Liver (tissue), 9 donors: ENCODE data around the gene HOXD8. TPM values are rescaled to one million over a fixed set of nuclear protein-coding genes. Genes with fewer than 3 reads are reported as not detected.

ENCODE experiments used
- DNase-seq: peaks from one replicate; pipeline ENCODE4 v3.0.0-alpha.2; 2017; ENCODE audit warnings: low spot score
- H3K27ac ChIP-seq, 2 donors: one replicate each; pipeline ENCODE4 v1.7.0; 2013; ENCODE audit warnings: inconsistent platforms in 2 of 2, low read length in 2 of 2, control low read depth in 1 of 2, low read depth in 1 of 2, mild to moderate bottlenecking in 1 of 2
- H3K27me3 ChIP-seq, 4 donors: one replicate each; pipeline versions ENCODE4 v1.6.1 to v1.7.0; 2013; ENCODE audit warnings: low read length in 3 of 4, inconsistent platforms in 1 of 4, mild to moderate bottlenecking in 1 of 4, moderate library complexity in 1 of 4; ENCODE audit not compliant: control insufficient read depth in 4 of 4, insufficient read depth in 4 of 4
- H3K36me3 ChIP-seq, 4 donors: one replicate each; pipeline versions ENCODE4 v1.6.1 to v1.7.0; 2013; ENCODE audit warnings: low read length in 3 of 4, mild to moderate bottlenecking in 3 of 4, low read depth in 1 of 4, moderate library complexity in 1 of 4; ENCODE audit not compliant: control insufficient read depth in 4 of 4, insufficient read depth in 3 of 4
- H3K4me1 ChIP-seq, 4 donors: one replicate each; pipeline versions ENCODE4 v1.6.1 to v1.7.0; 2013; ENCODE audit warnings: low read length in 3 of 4, mild to moderate bottlenecking in 3 of 4, moderate library complexity in 1 of 4; ENCODE audit not compliant: control insufficient read depth in 4 of 4, insufficient read depth in 4 of 4
- H3K4me3 ChIP-seq, 3 donors: one replicate each; pipeline versions ENCODE4 v1.6.1 to v1.7.0; 2013; ENCODE audit warnings: low read length in 3 of 3, control low read depth in 1 of 3, low read depth in 1 of 3, mild to moderate bottlenecking in 1 of 3
- H3K9ac ChIP-seq, 2 donors: one replicate each; pipeline ENCODE4 v1.7.0; 2013; ENCODE audit warnings: low read length in 2 of 2, mild to moderate bottlenecking in 2 of 2, moderate library complexity in 2 of 2, control low read depth in 1 of 2, low read depth in 1 of 2
- H3K9me3 ChIP-seq, 4 donors: one replicate each; pipeline versions ENCODE4 v1.6.1 to v1.7.0; 2013; ENCODE audit warnings: low read length in 3 of 4; ENCODE audit not compliant: control insufficient read depth in 4 of 4
- EGR1 ChIP-seq, 2 donors: IDR thresholded peaks; 2 replicates each; pipeline ENCODE4 v1.6.1; 2016 to 2018; ENCODE audit warnings: antibody characterized with exemption in 2 of 2, low read depth in 2 of 2
- FOXA1 ChIP-seq: IDR thresholded peaks from 2 replicates; pipeline ENCODE4 v1.6.1; 2016; ENCODE audit warnings: antibody characterized with exemption
- FOXA2 ChIP-seq: IDR thresholded peaks from 2 replicates; pipeline ENCODE4 v1.6.1; 2016; ENCODE audit warnings: antibody characterized with exemption
- GABPA ChIP-seq, 2 donors: IDR thresholded peaks in 1 of 2; conservative IDR thresholded peaks in 1 of 2; 2 replicates each; pipeline ENCODE4 v1.6.1; 2016; ENCODE audit warnings: antibody characterized with exemption in 2 of 2, mild to moderate bottlenecking in 1 of 2, moderate library complexity in 1 of 2
- HNF4A ChIP-seq, 2 donors: conservative IDR thresholded peaks; 2 replicates each; pipeline ENCODE4 v1.6.1; 2016; ENCODE audit warnings: antibody characterized with exemption in 2 of 2, mild to moderate bottlenecking in 2 of 2
- JUND ChIP-seq, 2 donors: IDR thresholded peaks; 2 replicates each; pipeline ENCODE4 v1.6.1; 2016; ENCODE audit warnings: antibody characterized with exemption in 2 of 2
- NR2F2 ChIP-seq: IDR thresholded peaks from 2 replicates; pipeline ENCODE4 v1.6.1; 2016; ENCODE audit warnings: antibody characterized with exemption
- RAD21 ChIP-seq, 2 donors: IDR thresholded peaks; 2 replicates each; pipeline ENCODE4 v1.6.1; 2016; ENCODE audit warnings: antibody characterized with exemption in 2 of 2, mild to moderate bottlenecking in 2 of 2
- RXRA ChIP-seq, 2 donors: IDR thresholded peaks; 2 replicates each; pipeline ENCODE4 v1.6.1; 2017 to 2018; ENCODE audit warnings: antibody characterized with exemption in 2 of 2, mild to moderate bottlenecking in 1 of 2
- SP1 ChIP-seq: IDR thresholded peaks from 2 replicates; pipeline ENCODE4 v1.6.1; 2018; ENCODE audit warnings: antibody characterized with exemption, mild to moderate bottlenecking
- TAF1 ChIP-seq: conservative IDR thresholded peaks from 2 replicates; pipeline ENCODE4 v1.6.1; 2016; ENCODE audit warnings: antibody characterized with exemption, mild to moderate bottlenecking
- YY1 ChIP-seq: IDR thresholded peaks from 2 replicates; pipeline ENCODE4 v1.6.1; 2016; ENCODE audit warnings: antibody characterized with exemption, mild to moderate bottlenecking
- WGBS: extraction: QIAGEN DNeasy Blood & Tissue Kit; methylation state at CpG from one replicate; pipeline ENCODE4 v1.1.7; 2013; 5-methylcytosine and 5-hydroxymethylcytosine counted together
- polyA plus RNA-seq, 2 donors: library from polyadenylated mRNA; stranded (reverse) in 1 of 2; unstranded in 1 of 2; fragments of 200-250 nt in 1 of 2; fragments of >200 nt in 1 of 2; fragmentation: Nextera tagmentation in 1 of 2; extraction: Ambion mirVana in 1 of 2; gene quantifications; one replicate each; pipeline versions ENCODE4 v1.2.1 to v1.2.3, GENCODE V29; 2013 to 2015
- total RNA-seq, 2 donors: library from RNA; depleted of rRNA; stranded (reverse); fragments of >200 nt; gene quantifications; one replicate each; pipeline ENCODE4 v1.2.3, GENCODE V29; 2014
- TF ChIP-seq, protein P1 (sequence below): IDR thresholded peaks from 2 replicates; pipeline ENCODE4 v1.6.1; 2016; ENCODE audit warnings: antibody characterized with exemption
- TF ChIP-seq, protein P2 (sequence below): IDR thresholded peaks from 2 replicates; pipeline ENCODE4 v1.6.1; 2016; ENCODE audit warnings: antibody characterized with exemption, mild to moderate bottlenecking
- TF ChIP-seq, protein P3 (sequence below): IDR thresholded peaks from 2 replicates; pipeline ENCODE4 v1.6.1; 2016; ENCODE audit warnings: antibody characterized with exemption
- TF ChIP-seq, protein P4 (sequence below): IDR thresholded peaks from 2 replicates; pipeline ENCODE4 v1.6.1; 2016; ENCODE audit warnings: antibody characterized with exemption
- donor health status: healthy.
- donor health status: healthy.
- donor health status: healthy.
- donor health status: healthy.
- donor health status: healthy.

HOXD8 gene
- total RNA-seq, result under 1 TPM; 0.08 to 0.19 TPM
- under 1 TPM in 1 of 2 donors, not detected in 1; 0.06 TPM for polyA plus RNA-seq

DNA sequence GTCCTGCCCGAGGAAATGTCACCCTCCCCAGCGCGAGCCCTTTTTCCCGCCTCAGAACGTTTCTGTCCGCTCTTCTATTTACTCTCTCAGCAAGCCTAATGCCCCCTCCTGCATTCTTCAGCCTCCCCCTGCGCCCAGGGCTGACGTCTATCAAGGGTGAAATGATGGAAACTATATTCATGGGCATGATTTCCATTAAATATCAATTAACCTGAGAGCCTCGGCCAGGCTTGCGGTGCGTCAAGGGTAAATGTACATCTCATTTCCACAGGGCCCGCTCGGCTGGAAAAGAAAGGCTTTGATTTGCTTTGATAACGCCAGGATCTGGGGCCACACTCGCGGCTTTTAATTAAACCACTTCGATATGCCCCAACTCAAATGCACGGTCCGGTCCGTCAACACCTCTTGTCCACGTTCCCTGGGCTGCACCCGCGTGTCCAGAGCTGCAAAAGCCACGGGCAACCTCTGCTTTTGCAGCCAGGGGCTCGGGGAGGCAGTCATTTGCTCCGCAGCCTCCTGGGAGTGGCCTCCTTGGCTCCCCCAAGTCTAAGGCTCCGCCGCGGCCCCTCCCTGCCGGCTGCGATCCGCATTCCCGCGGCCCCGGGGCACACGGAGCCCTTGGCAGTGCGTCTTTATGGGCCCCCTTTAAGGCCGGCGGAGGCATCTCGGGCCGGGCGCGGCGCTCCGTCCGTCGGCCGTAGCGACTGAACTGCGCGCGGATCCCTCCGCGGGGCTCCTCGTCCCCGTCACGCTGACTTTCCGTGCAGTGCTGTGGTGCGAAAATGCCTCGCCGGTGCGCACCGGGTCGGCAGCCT lies at the start of gene HOXD8:
HOXD8 (plus strand) TSS at position 724 of the 815 bp plus-strand sequence. CDS start 662 bp downstream, outside the sequence.
- peaks cover 2 to 14% (median 6%) of the 10 kb centered on the region in 4 donors for H3K4me1 ChIP-seq
- no peak within 1 kb of the TSS for H3K9ac ChIP-seq
- DNase-seq, result no peak
- TF ChIP-seq RXRA (IDR thresholded peaks at IDR 0.05), result no peak
- TF ChIP-seq, protein P1, sequence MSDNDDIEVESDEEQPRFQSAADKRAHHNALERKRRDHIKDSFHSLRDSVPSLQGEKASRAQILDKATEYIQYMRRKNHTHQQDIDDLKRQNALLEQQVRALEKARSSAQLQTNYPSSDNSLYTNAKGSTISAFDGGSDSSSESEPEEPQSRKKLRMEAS, result no peak
- no peak for TF ChIP-seq SP1
- no peak for TF ChIP-seq HNF4A (conservative IDR thresholded peaks at IDR 0.05)
- TF ChIP-seq, protein P2, sequence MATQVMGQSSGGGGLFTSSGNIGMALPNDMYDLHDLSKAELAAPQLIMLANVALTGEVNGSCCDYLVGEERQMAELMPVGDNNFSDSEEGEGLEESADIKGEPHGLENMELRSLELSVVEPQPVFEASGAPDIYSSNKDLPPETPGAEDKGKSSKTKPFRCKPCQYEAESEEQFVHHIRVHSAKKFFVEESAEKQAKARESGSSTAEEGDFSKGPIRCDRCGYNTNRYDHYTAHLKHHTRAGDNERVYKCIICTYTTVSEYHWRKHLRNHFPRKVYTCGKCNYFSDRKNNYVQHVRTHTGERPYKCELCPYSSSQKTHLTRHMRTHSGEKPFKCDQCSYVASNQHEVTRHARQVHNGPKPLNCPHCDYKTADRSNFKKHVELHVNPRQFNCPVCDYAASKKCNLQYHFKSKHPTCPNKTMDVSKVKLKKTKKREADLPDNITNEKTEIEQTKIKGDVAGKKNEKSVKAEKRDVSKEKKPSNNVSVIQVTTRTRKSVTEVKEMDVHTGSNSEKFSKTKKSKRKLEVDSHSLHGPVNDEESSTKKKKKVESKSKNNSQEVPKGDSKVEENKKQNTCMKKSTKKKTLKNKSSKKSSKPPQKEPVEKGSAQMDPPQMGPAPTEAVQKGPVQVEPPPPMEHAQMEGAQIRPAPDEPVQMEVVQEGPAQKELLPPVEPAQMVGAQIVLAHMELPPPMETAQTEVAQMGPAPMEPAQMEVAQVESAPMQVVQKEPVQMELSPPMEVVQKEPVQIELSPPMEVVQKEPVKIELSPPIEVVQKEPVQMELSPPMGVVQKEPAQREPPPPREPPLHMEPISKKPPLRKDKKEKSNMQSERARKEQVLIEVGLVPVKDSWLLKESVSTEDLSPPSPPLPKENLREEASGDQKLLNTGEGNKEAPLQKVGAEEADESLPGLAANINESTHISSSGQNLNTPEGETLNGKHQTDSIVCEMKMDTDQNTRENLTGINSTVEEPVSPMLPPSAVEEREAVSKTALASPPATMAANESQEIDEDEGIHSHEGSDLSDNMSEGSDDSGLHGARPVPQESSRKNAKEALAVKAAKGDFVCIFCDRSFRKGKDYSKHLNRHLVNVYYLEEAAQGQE, result no peak
- no peak for TF ChIP-seq EGR1 (IDR thresholded peaks at IDR 0.05; ENCODE audit: low read depth in 2 of 2)
- TF ChIP-seq YY1, result no peak
- TF ChIP-seq, protein P3, sequence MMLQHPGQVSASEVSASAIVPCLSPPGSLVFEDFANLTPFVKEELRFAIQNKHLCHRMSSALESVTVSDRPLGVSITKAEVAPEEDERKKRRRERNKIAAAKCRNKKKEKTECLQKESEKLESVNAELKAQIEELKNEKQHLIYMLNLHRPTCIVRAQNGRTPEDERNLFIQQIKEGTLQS, result no peak
- TF ChIP-seq FOXA2, result no peak
- TF ChIP-seq GABPA (IDR thresholded peaks at IDR 0.05 in 1 of 2, conservative IDR thresholded peaks at IDR 0.05 in 1 of 2), result no peak
- TF ChIP-seq, protein P4, sequence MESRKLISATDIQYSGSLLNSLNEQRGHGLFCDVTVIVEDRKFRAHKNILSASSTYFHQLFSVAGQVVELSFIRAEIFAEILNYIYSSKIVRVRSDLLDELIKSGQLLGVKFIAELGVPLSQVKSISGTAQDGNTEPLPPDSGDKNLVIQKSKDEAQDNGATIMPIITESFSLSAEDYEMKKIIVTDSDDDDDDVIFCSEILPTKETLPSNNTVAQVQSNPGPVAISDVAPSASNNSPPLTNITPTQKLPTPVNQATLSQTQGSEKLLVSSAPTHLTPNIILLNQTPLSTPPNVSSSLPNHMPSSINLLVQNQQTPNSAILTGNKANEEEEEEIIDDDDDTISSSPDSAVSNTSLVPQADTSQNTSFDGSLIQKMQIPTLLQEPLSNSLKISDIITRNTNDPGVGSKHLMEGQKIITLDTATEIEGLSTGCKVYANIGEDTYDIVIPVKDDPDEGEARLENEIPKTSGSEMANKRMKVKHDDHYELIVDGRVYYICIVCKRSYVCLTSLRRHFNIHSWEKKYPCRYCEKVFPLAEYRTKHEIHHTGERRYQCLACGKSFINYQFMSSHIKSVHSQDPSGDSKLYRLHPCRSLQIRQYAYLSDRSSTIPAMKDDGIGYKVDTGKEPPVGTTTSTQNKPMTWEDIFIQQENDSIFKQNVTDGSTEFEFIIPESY, result no peak
- TF ChIP-seq TAF1, result no peak
- no peak for TF ChIP-seq JUND (IDR thresholded peaks at IDR 0.05)
- TF ChIP-seq NR2F2, result no peak
- no peak for TF ChIP-seq RAD21 (IDR thresholded peaks at IDR 0.05)
- TF ChIP-seq FOXA1, result no peak
- no peak within 1 kb of the TSS for H3K27ac ChIP-seq
- H3K27me3 ChIP-seq, result peaks cover 8 to 60% (median 26%) of the 10 kb centered on the region in 4 donors
- peaks cover 0 to 11% (median 0%) of the 10 kb centered on the region in 4 donors for H3K9me3 ChIP-seq
- H3K36me3 ChIP-seq, result no peaks in the 10 kb centered on the region
- peak within 1 kb of the TSS in 1 of 3 donors; percentile 44 for H3K4me3 ChIP-seq
- WGBS, result 4% methylated on average over 64 of the region's 64 CpGs
